Stomach (tissue), 4 donors: ENCODE measurements around the gene STK17A.

Source experiments
- POLR2A ChIP-seq, 4 donors: fragments of 450-650 bp; IDR thresholded peaks; one replicate each; pipeline ENCODE4 v1.6.1; 2016; ENCODE audit warnings: antibody characterized with exemption in 4 of 4, control low read depth in 2 of 4, mild to moderate bottlenecking in 1 of 4, moderate library complexity in 1 of 4
- POLR2AphosphoS5 ChIP-seq, 3 donors: sonication (generic); formaldehyde crosslinking; IDR thresholded peaks; one replicate each; pipeline ENCODE4 v1.6.1; 2016; ENCODE audit warnings: antibody characterized with exemption in 3 of 3

- TF ChIP-seq POLR2A (IDR thresholded peaks at IDR 0.05) (no peak), POLR2AphosphoS5 (IDR thresholded peaks at IDR 0.05) (no peak)
Observed at GRCh38 chr7:43600056-43600455, 17.1 kb downstream of the STK17A start.
